IMR-90 (cell line): Measurements from ENCODE around the gene SLC18B1. TPM values are rescaled to one million over a fixed set of nuclear protein-coding genes. Genes with fewer than 3 reads are reported as not detected.

Source experiments
- ATAC-seq: fragments of 200-7000 bp; cut with Tn5 transposase; 2 replicates; pipeline ENCODE4 v1.9.1; 2020; ENCODE audit warnings: low read depth, mild to moderate bottlenecking, moderate library complexity
- BruUV-seq: library from RNA; stranded (reverse); fragments of 400-500 nt; replicated peaks from 2 replicates; lab custom pipeline; 2021; lab: Mats Ljungman, UMichigan
- CTCF ChIA-PET: fragments of 300-600 bp; formaldehyde crosslinking; extraction: SDS; loops from one replicate; lab custom pipeline; 2021; ENCODE audit warnings: antibody characterized with exemption; lab: Yijun Ruan, JAX
- POLR2A ChIA-PET: fragments of 300-600 bp; sonication (Branson Sonifier 250); formaldehyde crosslinking; loops from one replicate; lab custom pipeline; 2022; ENCODE audit warnings: antibody characterized with exemption; ENCODE audit not compliant: unreplicated experiment; lab: Charles Lee
- DNase-seq: peaks from one replicate; pipeline ENCODE4 v3.0.0; 2013
- H2AFZ ChIP-seq: replicated peaks from 2 replicates; pipeline ENCODE3; 2013; ENCODE audit warnings: low read length, mild to moderate bottlenecking; ENCODE audit not compliant: poor library complexity
- H2AK5ac ChIP-seq: 2 replicates; pipeline ENCODE4 v1.6.1; 2013; ENCODE audit warnings: low read depth, low read length, inconsistent platforms
- H2AK9ac ChIP-seq: replicated peaks from 2 replicates; pipeline ENCODE3; 2013; ENCODE audit warnings: mild to moderate bottlenecking, low read depth, low read length, moderate library complexity; ENCODE audit not compliant: poor library complexity
- H2BK120ac ChIP-seq: 2 replicates; pipeline ENCODE4 v1.6.1; 2013; ENCODE audit warnings: low read depth, low read length, inconsistent platforms
- H2BK15ac ChIP-seq: 3 replicates; pipeline ENCODE4 v1.6.1; 2013; ENCODE audit warnings: low read depth, low read length, inconsistent platforms
- H2BK20ac ChIP-seq: 2 replicates; pipeline ENCODE4 v1.6.1; 2013; ENCODE audit warnings: low read depth, mild to moderate bottlenecking, inconsistent platforms, low read length, moderate library complexity
- H2BK5ac ChIP-seq: 2 replicates; pipeline ENCODE4 v1.6.1; 2013; ENCODE audit warnings: mild to moderate bottlenecking, low read depth, low read length, inconsistent platforms; ENCODE audit not compliant: poor library complexity, severe bottlenecking
- H3K14ac ChIP-seq: replicated peaks from 2 replicates; pipeline ENCODE4 v1.6.1; 2013; ENCODE audit warnings: low read depth, low read length, inconsistent platforms
- H3K18ac ChIP-seq: 2 replicates; pipeline ENCODE4 v1.6.1; 2013; ENCODE audit warnings: low read depth, low read length, control low read depth
- H3K23ac ChIP-seq: 2 replicates; pipeline ENCODE4 v1.6.1; 2013; ENCODE audit warnings: low read depth, low read length, inconsistent platforms
- H3K27ac ChIP-seq: 2 replicates; pipeline ENCODE4 v1.5.1; 2013; ENCODE audit warnings: mild to moderate bottlenecking, control low read depth, low read length; ENCODE audit not compliant: insufficient read depth
- H3K27me3 ChIP-seq: 2 replicates; pipeline ENCODE4 v1.6.1; 2013; ENCODE audit warnings: low read length; ENCODE audit not compliant: control insufficient read depth, insufficient read depth
- H3K36me3 ChIP-seq: 2 replicates; pipeline ENCODE4 v1.6.1; 2013; ENCODE audit warnings: low read length, mixed read lengths; ENCODE audit not compliant: control insufficient read depth, insufficient read depth
- H3K4ac ChIP-seq: 2 replicates; pipeline ENCODE4 v1.6.1; 2013; ENCODE audit warnings: low read depth, low read length, inconsistent platforms
- H3K4me1 ChIP-seq: 2 replicates; pipeline ENCODE4 v1.6.1; 2013; ENCODE audit warnings: low read length, mixed read lengths; ENCODE audit not compliant: control insufficient read depth, insufficient read depth
- H3K4me2 ChIP-seq: 2 replicates; pipeline ENCODE4 v1.6.1; 2013; ENCODE audit warnings: low read depth, mild to moderate bottlenecking, control low read depth, low read length, moderate library complexity
- H3K4me3 ChIP-seq: 2 replicates; pipeline ENCODE4 v1.5.1; 2013; ENCODE audit warnings: low read depth, mild to moderate bottlenecking, control low read depth, low read length, moderate library complexity; ENCODE audit not compliant: insufficient read depth
- H3K56ac ChIP-seq: 2 replicates; pipeline ENCODE4 v1.6.1; 2013; ENCODE audit warnings: low read length, inconsistent platforms; ENCODE audit not compliant: insufficient read depth; ENCODE audit errors: extremely low read depth
- H3K79me1 ChIP-seq, 2 experiments: 2 replicates each; pipeline ENCODE4 v1.6.1; 2013; ENCODE audit warnings: low read length in 2 of 2, inconsistent platforms in 1 of 2, low read depth in 1 of 2
- H3K9ac ChIP-seq: 2 replicates; pipeline ENCODE4 v1.6.1; 2013; ENCODE audit warnings: low read depth, low read length, control low read depth
- H3K9me1 ChIP-seq: 2 replicates; pipeline ENCODE4 v1.6.1; 2013; ENCODE audit warnings: low read length, inconsistent platforms; ENCODE audit not compliant: insufficient read depth
- H3K9me3 ChIP-seq: 2 replicates; pipeline ENCODE4 v1.6.1; 2013; ENCODE audit warnings: low read length; ENCODE audit not compliant: control insufficient read depth, insufficient read depth
- H4K20me1 ChIP-seq: 2 replicates; pipeline ENCODE4 v1.6.1; 2013; ENCODE audit warnings: low read length, inconsistent platforms; ENCODE audit not compliant: insufficient read depth
- H4K5ac ChIP-seq: 2 replicates; pipeline ENCODE4 v1.6.1; 2013; ENCODE audit warnings: mild to moderate bottlenecking, low read depth, low read length, control low read depth
- H4K8ac ChIP-seq, 2 experiments: 2 replicates each; pipeline ENCODE4 v1.6.1; 2013; ENCODE audit warnings: low read depth in 2 of 2, low read length in 2 of 2, control low read depth in 1 of 2, inconsistent platforms in 1 of 2
- H4K91ac ChIP-seq: 2 replicates; pipeline ENCODE4 v1.6.1; 2013; ENCODE audit warnings: low read depth, low read length, inconsistent platforms; ENCODE audit not compliant: insufficient read depth
- CEBPB ChIP-seq: IDR thresholded peaks from 2 replicates; pipeline ENCODE4 v1.6.1; 2012; ENCODE audit warnings: low read depth, low read length, improper control_type of control experiment
- CHD1 ChIP-seq: IDR thresholded peaks from 2 replicates; pipeline ENCODE4 v1.6.1; 2012; ENCODE audit warnings: low read depth, low read length, improper control_type of control experiment
- FOS ChIP-seq: fragments of 150-350 bp; IDR thresholded peaks from 2 replicates; pipeline ENCODE4 v1.6.1; 2016; ENCODE audit warnings: low read depth, low read length
- POLR2A ChIP-seq: IDR thresholded peaks from 2 replicates; pipeline ENCODE4 v1.6.1; 2012; ENCODE audit warnings: mild to moderate bottlenecking, low read depth, low read length
- WGBS, 2 experiments: methylation state at CpG; one replicate each; pipeline versions ENCODE4 v1.1.5 to v1.1.7; 2013; ENCODE audit warnings: missing lambda C conversion rate in 2 of 2; ENCODE audit not compliant: insufficient read length in 1 of 2; ENCODE audit errors: extremely low coverage in 2 of 2; 5-methylcytosine and 5-hydroxymethylcytosine counted together
- dilution Hi-C: fragments of 300-500 bp; cut with HindIII; formaldehyde crosslinking; loops from one replicate; pipeline ENCODE4 v1.14.3; 2018; ENCODE audit warnings: low sequenced_read_pairs; ENCODE audit not compliant: unreplicated experiment
- in situ Hi-C: fragments of 300-500 bp; cut with MboI; formaldehyde crosslinking; loops from 3 replicates; pipeline ENCODE4 v1.14.3; 2019; ENCODE audit warnings: low sequenced_read_pairs, inconsistent platforms, mixed read lengths
- intact Hi-C: fragments of 100-400 bp; cut with micrococcal nuclease; formaldehyde crosslinking; loops from 2 replicates; pipeline ENCODE4 v1.10.0; 2022
- polyA plus RNA-seq, 3 experiments: library from polyadenylated mRNA; depleted of rRNA; stranded (reverse); fragments of >200 nt; gene quantifications; 2 replicates each; pipeline ENCODE4 v1.2.3, GENCODE V29; 2012; ENCODE audit warnings: low replicate concordance in 1 of 3
- total RNA-seq: library from RNA; depleted of rRNA; stranded (reverse); fragments of >200 nt; gene quantifications from 2 replicates; pipeline ENCODE4 v1.2.3, GENCODE V29; 2012
- TF ChIP-seq, protein P1 (sequence below): conservative IDR thresholded peaks from 2 replicates; pipeline ENCODE4 v1.5.1; 2012; ENCODE audit warnings: mild to moderate bottlenecking, low read depth, low read length, improper control_type of control experiment

The SLC18B1 gene
- total and polyA plus RNA-seq, 2 of the 4 experiments (the other 2 are of a cell fraction), result 2.4 to 2.5 TPM

DNA sequence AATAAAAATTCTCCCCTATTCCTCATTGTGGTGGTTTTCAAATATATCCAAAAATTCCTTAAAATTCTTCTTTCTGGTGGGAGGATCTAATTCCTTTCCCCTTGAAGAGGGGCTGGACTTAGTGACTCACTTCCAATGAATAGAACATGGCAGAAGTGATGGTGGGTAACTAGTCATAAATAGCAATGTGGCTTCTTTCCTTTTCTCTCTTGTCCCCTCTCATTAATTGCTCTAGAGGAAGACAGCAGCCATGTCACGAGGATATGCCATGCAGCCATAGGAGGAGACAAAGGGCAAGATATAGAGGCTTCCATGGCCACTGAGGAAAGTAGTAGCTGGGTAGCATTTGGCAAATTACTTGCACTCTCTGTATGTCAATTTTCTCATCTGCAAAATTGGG is 46.6 kb downstream of the SLC18B1 start:
- TF ChIP-seq CHD1 (no peak), FOS (no peak), POLR2A (no peak), CEBPB (no peak)
- TF ChIP-seq, protein P1, sequence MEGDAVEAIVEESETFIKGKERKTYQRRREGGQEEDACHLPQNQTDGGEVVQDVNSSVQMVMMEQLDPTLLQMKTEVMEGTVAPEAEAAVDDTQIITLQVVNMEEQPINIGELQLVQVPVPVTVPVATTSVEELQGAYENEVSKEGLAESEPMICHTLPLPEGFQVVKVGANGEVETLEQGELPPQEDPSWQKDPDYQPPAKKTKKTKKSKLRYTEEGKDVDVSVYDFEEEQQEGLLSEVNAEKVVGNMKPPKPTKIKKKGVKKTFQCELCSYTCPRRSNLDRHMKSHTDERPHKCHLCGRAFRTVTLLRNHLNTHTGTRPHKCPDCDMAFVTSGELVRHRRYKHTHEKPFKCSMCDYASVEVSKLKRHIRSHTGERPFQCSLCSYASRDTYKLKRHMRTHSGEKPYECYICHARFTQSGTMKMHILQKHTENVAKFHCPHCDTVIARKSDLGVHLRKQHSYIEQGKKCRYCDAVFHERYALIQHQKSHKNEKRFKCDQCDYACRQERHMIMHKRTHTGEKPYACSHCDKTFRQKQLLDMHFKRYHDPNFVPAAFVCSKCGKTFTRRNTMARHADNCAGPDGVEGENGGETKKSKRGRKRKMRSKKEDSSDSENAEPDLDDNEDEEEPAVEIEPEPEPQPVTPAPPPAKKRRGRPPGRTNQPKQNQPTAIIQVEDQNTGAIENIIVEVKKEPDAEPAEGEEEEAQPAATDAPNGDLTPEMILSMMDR, result no peak
- no CpG with 5 or more reads among the region's 1 CpG for WGBS, 2 experiments
- Histone ChIP-seq H4K91ac (no peak overlapping the region), H3K27me3 (no peaks in the 10 kb centered on the region; the same call in 1 of the 2 replicates), H2AFZ (no peak overlapping the region), H3K9me1 (no peaks in the 10 kb centered on the region), H3K27ac (no peak overlapping the region), H3K4me1 (no peaks in the 10 kb centered on the region), H3K36me3 (no peaks in the 10 kb centered on the region), H3K4me2 (no peak overlapping the region), H3K4me3 (no peak overlapping the region), H2AK5ac (no peak overlapping the region), H2BK20ac (no peak overlapping the region), H3K56ac (no peak overlapping the region), H2BK5ac (no peak overlapping the region), H3K4ac (no peak overlapping the region), H3K79me1 (no peaks in the 10 kb centered on the region), H4K20me1 (no peaks in the 10 kb centered on the region), H2BK15ac (no peak overlapping the region), H4K5ac (no peak overlapping the region), H3K14ac (no peak overlapping the region), H3K18ac (no peak overlapping the region), H3K23ac (no peak overlapping the region), H3K9me3 (no peaks in the 10 kb centered on the region), H3K9ac (no peak overlapping the region), H2BK120ac (no peak overlapping the region), H2AK9ac (no peak overlapping the region), H4K8ac (no peak overlapping the region)
- no TSS peak for BruUV-seq
- ChIA-PET POLR2A (interaction anchor here (0.6 kb wide), 1 partner anchor 11 kb away, joined by 4 read pairs; no protein-coding TSS in a partner anchor), CTCF (interaction anchor here (0.6 kb wide), 1 partner anchor 30 kb away, joined by 5 read pairs; no protein-coding TSS in a partner anchor)
- intact Hi-C loops (no loop called here), dilution Hi-C loops (no loop called here), in situ Hi-C loops (loop anchor here (25.0 kb wide), 1 partner anchor 90 kb away; the partner anchor contains the start of gene TAAR1)
- no peak for ATAC-seq
- no peak for DNase-seq
